K562 (cell line): ENCODE data around the gene TAF5L. TPM values are rescaled to one million over a fixed set of nuclear protein-coding genes. Genes with fewer than 3 reads are reported as not detected.

Experiments used
- ATAC-seq: fragments of 200-7000 bp; cut with Tn5 transposase; 3 replicates; pipeline ENCODE4 v1.9.1; 2020; ENCODE audit warnings: moderate library complexity
- BruUV-seq: library from RNA; stranded (reverse); fragments of 400-500 nt; replicated peaks from 2 replicates; lab custom pipeline; 2021; lab: Mats Ljungman, UMichigan
- CTCF ChIA-PET: fragments of 300-600 bp; formaldehyde crosslinking; extraction: SDS; loops from one replicate; lab custom pipeline; 2021; ENCODE audit warnings: low intra/inter-chr PET ratio; lab: Yijun Ruan, JAX
- POLR2A ChIA-PET: fragments of 300-600, 350-650 bp; sonication (Branson Sonifier 250); formaldehyde crosslinking; extraction: SDS; loops from one replicate; lab custom pipeline; 2021; ENCODE audit warnings: antibody characterized with exemption, inconsistent platforms; lab: Yijun Ruan, JAX
- DNase-seq, 4 experiments: peaks; one replicate each; pipeline versions ENCODE4 v3.0.0 to v3.0.0-alpha.2; 2011 to 2018; ENCODE audit warnings: low spot score in 3 of 4, mixed read lengths in 3 of 4; ENCODE audit errors: extremely low read depth in 1 of 4
- FAIRE-seq: peaks from 2 replicates; lab custom pipeline; 2011; peaks lifted over from hg19 to GRCh38; lab: Jason Lieb, UNC
- H2AFZ ChIP-seq: 2 replicates; pipeline ENCODE4 v1.6.0; 2011; ENCODE audit warnings: low read depth, low read length, control low read depth, inconsistent platforms
- H3K27ac ChIP-seq: fragments of 200-600 bp; 3 replicates; pipeline ENCODE4 v1.8.0; 2011; ENCODE audit warnings: low read depth, mild to moderate bottlenecking, control low read depth, inconsistent platforms, low read length, moderate library complexity, mixed read lengths; ENCODE audit errors: extremely low read depth
- H3K27me3 ChIP-seq, 2 experiments: fragments of 300-600 bp in 1 of 2; 2 replicates in 1 of 2; 3 replicates in 1 of 2; pipeline versions ENCODE4 v1.6.0 to v1.8.0; 2011; ENCODE audit warnings: inconsistent platforms in 2 of 2, low read length in 2 of 2, mild to moderate bottlenecking in 1 of 2, mixed read lengths in 1 of 2, moderate library complexity in 1 of 2; ENCODE audit not compliant: control insufficient read depth in 2 of 2, insufficient read depth in 2 of 2
- H3K36me3 ChIP-seq: fragments of 300-600 bp; 3 replicates; pipeline ENCODE4 v1.8.0; 2011; ENCODE audit warnings: mild to moderate bottlenecking, low read length, inconsistent platforms; ENCODE audit not compliant: control insufficient read depth, insufficient read depth
- H3K4me1 ChIP-seq, 2 experiments: fragments of 200-600 bp in 1 of 2; replicated peaks in 1 of 2; 2 replicates in 1 of 2; 3 replicates in 1 of 2; pipeline versions ENCODE4 v1.5.1 to v1.8.0; 2011; ENCODE audit warnings: inconsistent platforms in 2 of 2, low read length in 2 of 2, mild to moderate bottlenecking in 1 of 2, mixed read lengths in 1 of 2, moderate library complexity in 1 of 2; ENCODE audit not compliant: control insufficient read depth in 2 of 2, insufficient read depth in 2 of 2
- H3K4me2 ChIP-seq: 2 replicates; pipeline ENCODE4 v1.6.1; 2011; ENCODE audit warnings: low read length, control low read depth, inconsistent platforms, mixed read lengths; ENCODE audit not compliant: insufficient read depth
- H3K4me3 ChIP-seq: fragments of 200-600 bp; sonication (generic), shearing (Covaris generic); 2 replicates; pipeline ENCODE4 v1.5.1; 2016; ENCODE audit warnings: control low read depth, inconsistent platforms
- H3K79me2 ChIP-seq: fragments of 200-600 bp; 3 replicates; pipeline ENCODE4 v1.8.0; 2011; ENCODE audit warnings: low read length, inconsistent platforms; ENCODE audit not compliant: control insufficient read depth, insufficient read depth
- H3K9ac ChIP-seq, 2 experiments: 2 replicates each; pipeline versions ENCODE4 v1.6.0 to v1.6.1; 2011; ENCODE audit warnings: low read depth in 2 of 2, low read length in 2 of 2, control low read depth in 1 of 2, inconsistent platforms in 1 of 2, mild to moderate bottlenecking in 1 of 2, mixed read lengths in 1 of 2; ENCODE audit not compliant: insufficient read depth in 1 of 2
- H3K9me1 ChIP-seq: one replicate; pipeline ENCODE4 v1.6.0; 2011; ENCODE audit warnings: inconsistent platforms, mild to moderate bottlenecking, low read length, moderate library complexity; ENCODE audit not compliant: control insufficient read depth, insufficient read depth
- H3K9me3 ChIP-seq: replicated peaks from 2 replicates; pipeline ENCODE4 v1.5.1; 2011; ENCODE audit warnings: low read depth, low read length, inconsistent platforms; ENCODE audit not compliant: control insufficient read depth, insufficient read depth
- H4K20me1 ChIP-seq: replicated peaks from 2 replicates; pipeline ENCODE4 v1.6.1; 2011; ENCODE audit warnings: low read length, inconsistent platforms, mixed read lengths; ENCODE audit not compliant: control insufficient read depth, insufficient read depth
- ATF3 ChIP-seq, 2 experiments: fragments of 450-650 bp in 1 of 2; sonication (generic) in 1 of 2; formaldehyde crosslinking in 1 of 2; IDR thresholded peaks in 1 of 2; conservative IDR thresholded peaks in 1 of 2; 2 replicates each; pipeline versions ENCODE4 v1.6.1 to v1.8.1; 2016 to 2023; ENCODE audit warnings: mild to moderate bottlenecking in 2 of 2, moderate library complexity in 2 of 2, inconsistent platforms in 1 of 2, missing genetic modification reagents in 1 of 2
- RAD51 ChIP-seq: fragments of 450-650 bp; IDR thresholded peaks from 2 replicates; pipeline ENCODE4 v1.7.1; 2016; ENCODE audit warnings: low read depth, mild to moderate bottlenecking, borderline replicate concordance
- WGBS: fragments of 100-300 bp; shearing (Covaris generic); methylation state at CpG from one replicate; pipeline ENCODE4 v1.1.6; 2016; ENCODE audit warnings: low coverage, mixed read lengths; ENCODE audit not compliant: insufficient coverage; ENCODE audit errors: missing lambda C conversion rate; 5-methylcytosine and 5-hydroxymethylcytosine counted together
- in situ Hi-C: fragments of 300-500 bp; cut with MboI; formaldehyde crosslinking; loops from 4 replicates; pipeline ENCODE4 v1.15.0; 2018; ENCODE audit warnings: inconsistent platforms, mixed read lengths
- intact Hi-C: fragments of 100-400 bp; cut with micrococcal nuclease; formaldehyde crosslinking; loops from 2 replicates; pipeline ENCODE4 v1.14.2; 2022
- polyA plus RNA-seq, 8 experiments: library from polyadenylated mRNA; depleted of rRNA in 4 of 8; stranded (reverse) in 5 of 8; unstranded in 3 of 8; fragments of >200 nt; fragmentation: Nextera tagmentation in 2 of 8; fragmentation: Illumina TruSeq in 1 of 8; extraction: Ambion mirVana in 2 of 8; extraction: Trizol in 1 of 8; gene quantifications; 2 replicates each; pipeline versions ENCODE4 v1.2.1 to v1.2.3, GENCODE V29; 2011 to 2014; ENCODE audit warnings: inconsistent platforms in 1 of 8, missing spikeins in 1 of 8
- total RNA-seq, 7 experiments: library from RNA; depleted of rRNA in 6 of 7; stranded (reverse); fragments of >200 nt in 6 of 7; fragmentation: Illumina TruSeq in 2 of 7; extraction: Trizol in 2 of 7; gene quantifications; 2 replicates each; pipeline versions ENCODE4 v1.2.1 to v1.2.3, GENCODE V29; 2011 to 2021; ENCODE audit warnings: low replicate concordance in 1 of 7

TAF5L gene
- total and polyA plus RNA-seq, 9 of the 15 experiments (the other 6 are each of a cell fraction or from before 2014, with no cell fraction given): 2.2 to 34.2 (median 23.3) TPM

- no peak overlapping the region for H3K27ac ChIP-seq
- DNase-seq (no peak), ATAC-seq (no peak), FAIRE-seq (no peak)
- WGBS: 24% methylated on average over 6 of the region's 6 CpGs
- BruUV-seq: no TSS peak
- CTCF ChIA-PET: no interaction called here
- H3K79me2 ChIP-seq: no peaks in the 10 kb centered on the region
- no peak overlapping the region for H3K4me2 ChIP-seq
- no peaks in the 10 kb centered on the region; the same call in 1 of the 2 replicates for H4K20me1 ChIP-seq
- H2AFZ ChIP-seq: no peak overlapping the region
- in situ Hi-C loops: no loop called here
- peaks cover 13 to 26% of the 10 kb centered on the region in 2 experiments; a peak in 3 of 5 replicates for H3K27me3 ChIP-seq
- H3K9ac ChIP-seq: no peak overlapping the region
- no peaks in the 10 kb centered on the region for H3K9me3 ChIP-seq
- no peak overlapping the region for H3K4me3 ChIP-seq
- peaks cover 0 to 11% of the 10 kb centered on the region in 2 experiments; a peak in 3 of 5 replicates for H3K4me1 ChIP-seq
- TF ChIP-seq ATF3 (IDR thresholded peaks at IDR 0.05) (peak; percentile 64), ATF3 (CRISPR knock-in tag; conservative IDR thresholded peaks at IDR 0.05) (no peak), RAD51 (no peak)
- TF ChIP-seq, all 486 proteins: peak for 1
- Histone ChIP-seq H3K36me3 (no peaks in the 10 kb centered on the region), H3K9me1 (no peaks in the 10 kb centered on the region)
- intact Hi-C loops: loop anchor here (5.0 kb wide), 1 partner anchor 47 kb away; no protein-coding TSS in a partner anchor
- POLR2A ChIA-PET: no interaction called here
Observed at GRCh38 chr1:229574679-229575442, 51.1 kb downstream of the TAF5L start.
